NK-92 (cell line): Measurements from ENCODE around the gene PIK3R5.

Experiments
- DNase-seq: peaks from one replicate; lab custom pipeline; 2025; ENCODE audit not compliant: unreplicated experiment; lab: John Stamatoyannopoulos, UW

The PIK3R5 gene

DNA sequence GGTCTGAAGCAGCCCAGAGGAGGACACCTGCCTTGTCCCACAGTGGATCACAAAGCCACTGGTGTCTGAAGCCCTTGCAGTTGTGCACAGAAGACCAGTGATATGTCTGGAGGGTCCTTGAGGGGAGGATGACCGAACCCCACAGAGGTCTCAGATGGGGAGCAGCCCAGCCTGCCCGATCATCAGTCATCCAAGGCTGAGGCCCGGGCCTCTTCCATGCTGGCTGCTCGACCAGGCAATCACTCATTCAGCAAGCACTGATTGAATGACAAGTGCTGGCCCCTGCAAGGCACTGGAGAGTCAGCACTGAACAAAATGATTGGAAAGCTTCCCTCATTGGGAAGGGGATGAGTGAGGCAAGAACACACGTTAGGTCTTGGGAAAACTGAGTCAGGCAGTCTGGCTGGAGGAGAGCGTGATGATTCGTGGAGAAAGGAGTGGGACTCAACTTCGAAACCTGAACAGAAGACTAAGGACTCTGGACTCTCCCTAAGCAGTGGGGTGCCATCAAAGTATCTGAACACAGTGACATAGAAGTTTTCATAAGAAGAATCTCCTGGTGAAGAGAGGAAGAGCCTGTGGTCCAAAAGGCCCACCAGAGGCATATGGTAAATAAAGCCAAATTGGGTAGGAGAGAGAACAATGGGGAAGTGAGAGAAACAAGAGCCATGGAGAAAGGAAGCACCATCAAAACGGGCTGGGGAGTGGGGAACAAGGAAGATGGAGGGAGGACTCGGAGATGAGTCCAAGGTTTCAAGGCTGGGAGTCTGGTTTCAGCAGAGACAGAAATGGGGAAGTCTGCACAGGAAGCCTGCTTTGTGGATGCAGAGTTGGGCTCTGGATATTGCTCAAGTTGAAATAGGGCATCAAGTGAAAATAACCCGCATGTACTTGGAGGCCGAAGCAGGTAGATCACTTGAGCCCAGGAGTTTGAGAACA, 10.2 kb downstream of the PIK3R5 start:
- no peak for DNase-seq

DNA sequence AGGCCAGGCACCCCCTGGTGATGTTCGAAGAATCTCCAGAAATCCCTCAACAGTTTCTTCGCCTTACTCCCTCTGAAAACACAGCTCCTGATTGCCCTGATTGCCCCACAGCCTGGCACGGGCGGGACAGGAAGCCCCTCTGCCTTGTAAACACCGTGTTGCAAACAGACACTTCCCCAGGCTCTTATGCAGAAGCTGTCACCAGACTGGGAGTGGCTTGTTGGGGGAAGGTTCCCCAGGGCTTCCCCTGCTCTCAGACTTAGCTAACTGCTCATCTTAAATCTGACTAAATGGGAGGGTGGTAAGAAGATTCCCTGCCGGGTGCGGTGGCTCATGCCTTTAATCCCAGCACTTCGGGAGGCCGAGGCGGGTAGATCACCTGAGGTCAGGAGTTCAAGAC, 11.2 kb downstream of the PIK3R5 start:
- DNase-seq, result no peak

DNA sequence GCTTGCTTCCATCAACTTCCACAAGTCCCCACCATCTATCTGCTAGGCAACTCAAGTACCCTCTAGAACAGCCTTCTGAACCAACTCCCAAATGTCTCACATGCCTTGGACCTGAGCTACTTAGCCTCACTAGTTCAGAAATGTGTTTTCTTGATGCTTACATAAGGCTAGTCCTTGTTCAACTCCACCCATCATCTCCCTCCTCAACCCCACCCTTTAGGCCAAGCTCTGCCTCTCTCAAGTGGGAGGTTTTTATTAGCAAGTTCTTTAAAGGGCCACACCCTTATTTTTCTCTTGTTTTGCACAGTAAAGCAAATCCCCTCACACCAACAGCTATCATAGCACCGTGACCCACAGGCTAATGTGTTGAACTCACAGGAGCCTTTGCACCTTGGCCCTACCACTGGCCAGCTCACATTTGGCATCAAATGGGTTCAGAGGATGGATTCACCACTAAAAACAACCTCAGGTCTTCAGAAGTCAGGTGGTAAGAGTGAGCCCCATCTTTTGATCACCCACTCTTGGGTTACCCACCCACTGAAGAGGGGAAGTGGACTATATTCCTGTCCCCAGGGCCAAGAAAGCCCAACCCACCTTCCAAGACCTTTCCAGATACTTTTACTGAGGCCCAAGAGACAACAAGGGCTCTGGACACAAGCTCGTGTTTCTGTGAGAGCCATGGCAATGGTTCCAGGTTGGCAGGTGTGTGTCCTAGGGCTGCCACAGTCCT, 12.2 kb downstream of the PIK3R5 start:
- DNase-seq, result no peak

DNA sequence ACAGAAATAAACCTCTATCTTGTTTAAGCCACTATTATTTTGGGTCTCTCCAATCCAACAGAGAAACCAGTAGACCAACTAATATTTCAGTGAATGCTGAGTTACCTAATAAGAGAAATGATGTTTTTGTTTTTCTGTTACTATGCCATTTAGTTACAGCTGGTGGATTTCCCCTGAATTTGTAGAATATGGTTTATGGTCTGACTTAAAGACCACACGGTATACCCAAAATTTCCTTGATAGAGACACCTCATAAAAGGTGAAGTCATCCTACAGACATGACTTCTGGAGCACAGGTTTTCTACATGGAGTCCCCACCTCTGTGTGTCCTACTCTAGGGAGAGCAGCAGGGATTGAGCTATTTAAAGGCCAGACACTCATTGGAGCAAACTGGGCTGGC, 13.3 kb downstream of the PIK3R5 start:
- DNase-seq, result no peak

DNA sequence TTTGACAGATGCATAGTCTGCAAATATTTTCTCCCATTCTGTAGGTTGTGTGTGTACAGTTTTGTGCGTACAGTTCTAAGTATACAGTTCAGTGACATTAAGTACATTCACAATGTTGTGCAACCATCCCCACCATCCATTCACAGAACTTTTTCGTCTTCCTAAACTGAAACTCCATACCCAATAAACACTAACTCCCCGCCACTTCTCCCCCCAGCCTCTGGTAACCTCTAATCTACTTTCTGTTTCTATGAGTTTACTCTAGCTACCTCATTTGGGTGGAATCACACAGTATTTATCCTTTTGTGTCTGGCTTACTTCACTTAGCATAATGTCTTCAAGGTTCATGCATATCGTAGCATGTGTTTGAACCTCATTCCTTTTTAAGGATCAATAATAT, 14.3 kb downstream of the PIK3R5 start:
- DNase-seq, result no peak

DNA sequence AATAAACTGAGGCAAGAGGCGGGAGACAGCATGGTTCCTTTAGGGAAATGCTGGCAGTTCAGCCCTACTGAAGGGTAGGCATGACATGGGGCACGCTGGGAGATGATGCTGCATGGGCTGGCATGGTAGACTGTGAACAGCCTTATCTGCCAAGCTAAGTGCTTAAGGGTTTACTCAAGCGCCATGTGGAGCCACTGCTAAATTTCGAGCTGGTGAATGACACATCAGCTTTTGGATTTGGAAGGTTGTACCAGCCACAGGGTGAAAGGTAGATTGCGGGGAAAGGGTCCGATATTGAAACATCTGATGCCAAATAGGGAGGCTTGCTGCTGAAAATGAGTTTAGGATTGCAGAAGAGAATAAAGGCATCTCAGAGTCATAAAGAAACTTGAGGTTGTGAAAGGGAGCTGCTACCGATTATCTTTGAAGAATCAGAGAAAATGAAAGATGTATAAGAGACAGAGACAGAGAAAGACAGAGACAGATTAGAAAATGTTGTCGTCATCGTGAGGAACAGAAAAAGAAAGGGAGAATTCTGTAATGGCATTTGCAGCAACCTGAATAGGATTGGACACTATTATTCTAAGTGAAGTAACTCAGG, 16.3 kb downstream of the PIK3R5 start:
- no peak for DNase-seq

DNA sequence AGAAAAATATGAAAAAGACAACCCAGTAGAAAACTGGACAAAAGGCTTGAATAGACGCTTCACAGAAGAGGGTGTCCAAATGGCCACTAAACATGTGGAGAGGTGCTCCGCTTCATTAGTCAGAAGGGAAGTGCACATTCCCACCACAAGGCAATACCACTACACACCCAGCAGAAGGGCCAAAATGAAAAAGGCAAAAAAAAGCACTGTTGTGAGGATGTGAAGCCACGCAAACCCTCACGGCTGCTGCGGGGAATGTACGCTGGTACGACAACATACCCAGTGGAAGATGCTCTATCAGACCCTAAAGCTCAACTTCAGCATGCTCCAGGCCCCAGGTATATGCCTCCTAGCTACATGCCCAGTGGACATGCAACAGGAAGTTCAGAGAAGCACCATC, 17.0 kb downstream of the PIK3R5 start:
- no peak for DNase-seq

DNA sequence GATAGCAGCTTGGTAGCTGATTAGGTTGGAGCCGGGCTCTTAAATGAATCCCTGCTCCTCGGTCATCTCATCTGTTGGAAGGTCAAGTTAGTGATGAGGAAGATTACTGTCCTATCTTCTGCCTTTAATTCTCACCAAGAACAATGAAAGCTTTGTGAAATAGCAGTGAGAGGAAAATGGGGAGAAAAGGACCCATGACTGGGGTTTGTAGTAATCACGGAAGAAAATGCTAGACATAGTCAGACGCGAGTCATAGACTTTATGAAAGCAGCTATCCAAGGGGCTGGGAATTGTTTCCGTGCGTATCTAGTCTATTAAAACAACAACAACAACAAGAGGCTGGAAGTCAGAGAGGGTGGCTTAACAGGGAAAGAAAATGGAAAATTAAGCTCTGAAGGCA, 18.3 kb downstream of the PIK3R5 start:
- no peak for DNase-seq

DNA sequence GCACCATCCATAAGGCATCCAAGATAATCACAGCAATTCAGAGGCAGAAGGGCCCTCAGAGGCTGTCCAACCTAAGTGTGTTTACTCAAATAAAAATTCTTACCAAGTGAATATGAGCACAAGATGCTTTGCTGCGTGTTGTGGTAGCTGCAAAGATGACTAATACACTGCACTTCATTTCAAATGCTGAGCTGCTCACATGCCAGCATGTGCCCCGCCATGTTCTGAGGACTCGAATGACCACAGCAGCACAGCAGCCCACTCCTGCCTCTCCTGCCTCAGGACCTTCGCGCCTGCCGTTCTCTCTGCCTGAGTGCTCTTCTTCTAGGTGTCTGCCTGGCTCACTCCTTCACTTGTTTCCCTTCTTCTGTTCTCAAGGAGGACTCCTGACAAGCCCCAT, 19.0 kb downstream of the PIK3R5 start:
- no peak for DNase-seq

DNA sequence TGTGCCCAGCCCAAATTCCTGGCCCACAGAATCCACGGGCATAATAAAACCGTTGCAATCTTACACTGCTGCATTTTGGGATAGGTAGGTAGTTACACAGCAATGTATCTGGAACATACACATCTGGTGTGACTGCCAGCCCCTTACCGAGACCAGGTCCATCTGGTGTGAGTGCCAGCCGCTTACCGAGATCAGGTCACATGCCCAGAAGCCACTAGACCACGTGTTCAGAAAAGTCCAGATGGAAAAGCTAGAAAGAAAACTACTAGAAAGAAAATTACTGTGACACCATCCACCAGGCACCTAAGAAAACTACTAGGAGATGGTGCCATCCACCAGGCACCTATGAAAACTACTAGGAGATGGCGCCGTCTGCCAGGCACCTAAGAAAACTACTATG, 19.4 kb downstream of the PIK3R5 start:
- DNase-seq, result no peak

DNA sequence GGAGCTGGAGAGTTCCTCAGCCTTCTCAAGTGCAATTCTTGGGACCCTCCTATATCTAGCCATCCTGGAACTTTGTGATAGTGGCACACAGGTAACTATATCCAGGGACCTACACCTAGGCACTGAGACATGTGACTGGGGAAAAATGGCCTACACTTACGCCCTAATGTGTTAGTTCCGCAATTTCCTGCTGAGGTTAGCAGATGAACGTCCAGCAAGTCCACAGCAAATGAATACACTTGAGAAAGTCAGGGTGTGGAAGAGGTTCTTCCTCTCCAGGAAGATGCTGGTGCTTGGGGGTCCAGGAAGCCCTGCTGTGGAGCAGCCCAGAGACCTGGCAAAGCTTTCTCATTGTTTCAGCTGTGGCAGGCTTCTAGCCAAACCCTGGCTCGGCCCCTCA, 20.8 kb downstream of the PIK3R5 start:
- no peak for DNase-seq

DNA sequence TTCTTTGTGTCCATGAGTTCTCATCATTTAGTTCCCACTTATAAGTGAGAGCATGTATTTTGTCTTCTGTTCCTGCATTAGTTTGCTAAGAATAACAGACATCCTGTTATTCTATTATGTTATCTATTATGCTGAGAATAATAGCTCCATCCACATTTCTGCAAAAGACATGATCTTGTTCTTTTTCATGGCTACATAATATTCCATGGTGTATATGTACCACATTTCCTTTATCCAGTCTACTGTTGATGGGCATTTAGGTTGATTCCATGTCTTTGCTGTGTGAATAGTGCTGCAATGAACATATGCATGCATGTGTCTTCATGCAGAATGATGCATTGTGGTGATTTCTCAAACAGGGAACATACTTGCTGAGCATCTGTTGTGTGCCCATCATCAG, 21.4 kb downstream of the PIK3R5 start:
- no peak for DNase-seq

DNA sequence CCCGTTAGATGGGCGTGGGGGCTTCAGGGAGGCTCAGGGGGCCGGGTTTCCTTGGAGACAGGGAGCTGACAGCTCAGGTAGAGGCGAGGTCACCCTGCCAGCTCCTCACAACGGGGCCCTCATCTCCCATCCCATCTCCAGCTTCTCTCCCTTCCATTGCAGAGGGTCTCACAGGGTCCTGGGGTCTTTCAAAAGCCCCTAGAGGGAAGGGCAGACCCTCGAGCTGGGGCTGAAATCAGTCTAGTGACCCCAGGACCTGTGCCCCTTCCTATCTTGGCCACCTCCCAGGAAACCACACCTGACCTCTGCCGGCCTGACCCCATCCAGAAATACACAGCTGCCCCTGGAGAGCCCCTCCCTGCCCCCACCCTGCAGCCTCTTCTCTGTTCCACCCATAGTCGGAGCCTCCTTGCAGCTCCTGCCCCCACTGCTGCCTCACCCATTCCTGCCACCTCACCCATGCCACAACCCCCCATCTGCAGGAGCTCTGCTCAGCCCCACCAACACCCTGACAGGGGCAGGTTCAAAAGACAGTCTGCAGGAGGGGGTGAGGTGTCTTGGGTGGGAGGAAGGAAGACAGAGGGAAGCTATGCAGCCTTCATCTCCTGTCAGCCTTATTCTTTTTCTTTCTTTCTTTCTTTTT, 23.4 kb downstream of the PIK3R5 start:
- DNase-seq, result no peak

DNA sequence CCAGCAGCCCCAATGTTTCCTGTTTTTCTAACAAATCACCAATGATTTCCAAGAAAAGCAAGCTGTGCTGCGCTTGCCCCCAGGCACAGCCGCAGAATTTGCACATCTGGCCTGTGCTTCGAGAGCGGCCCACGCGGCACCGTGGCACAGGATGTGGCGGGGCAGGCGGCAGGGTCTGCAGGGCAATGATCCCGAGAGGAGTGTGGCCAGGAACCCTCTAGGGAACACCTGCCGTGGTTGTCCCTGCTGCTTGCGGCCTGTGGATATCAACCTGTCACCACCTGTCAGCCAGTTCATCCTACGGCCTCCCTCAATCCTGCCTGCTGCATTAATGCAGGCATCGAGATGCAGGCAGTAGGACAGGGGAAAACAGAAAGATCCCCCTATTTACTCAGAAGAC, 24.0 kb downstream of the PIK3R5 start:
- DNase-seq, result no peak

DNA sequence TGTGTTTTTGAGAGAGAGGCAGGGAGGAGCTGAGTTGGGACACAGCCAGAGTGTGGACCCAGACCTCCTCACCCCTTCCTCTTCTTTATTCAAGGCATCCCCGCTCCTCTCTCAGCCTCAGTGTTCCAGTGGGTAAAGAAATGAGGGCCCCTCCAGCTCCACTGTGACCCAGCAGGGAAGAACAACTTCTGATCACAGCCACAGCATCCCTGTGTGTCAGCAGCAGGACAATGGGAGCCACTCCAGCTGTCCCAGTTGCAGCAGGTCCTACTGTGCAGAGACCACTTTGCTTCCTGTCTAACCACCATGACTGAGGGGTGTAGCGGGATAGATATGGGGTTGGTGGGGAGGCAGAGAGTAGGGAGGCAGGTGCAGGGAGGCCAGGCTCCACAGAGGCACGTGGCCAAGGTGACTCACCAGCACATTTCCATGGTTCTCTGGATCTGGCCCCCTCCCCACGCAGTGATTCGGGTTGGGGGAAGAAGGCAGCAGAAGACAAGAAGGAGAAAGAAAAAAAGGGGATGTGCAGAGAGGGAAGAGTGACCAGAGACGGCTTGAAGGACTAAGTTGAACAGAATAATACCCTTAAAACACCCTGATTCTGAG, 24.5 kb downstream of the PIK3R5 start:
- no peak for DNase-seq

DNA sequence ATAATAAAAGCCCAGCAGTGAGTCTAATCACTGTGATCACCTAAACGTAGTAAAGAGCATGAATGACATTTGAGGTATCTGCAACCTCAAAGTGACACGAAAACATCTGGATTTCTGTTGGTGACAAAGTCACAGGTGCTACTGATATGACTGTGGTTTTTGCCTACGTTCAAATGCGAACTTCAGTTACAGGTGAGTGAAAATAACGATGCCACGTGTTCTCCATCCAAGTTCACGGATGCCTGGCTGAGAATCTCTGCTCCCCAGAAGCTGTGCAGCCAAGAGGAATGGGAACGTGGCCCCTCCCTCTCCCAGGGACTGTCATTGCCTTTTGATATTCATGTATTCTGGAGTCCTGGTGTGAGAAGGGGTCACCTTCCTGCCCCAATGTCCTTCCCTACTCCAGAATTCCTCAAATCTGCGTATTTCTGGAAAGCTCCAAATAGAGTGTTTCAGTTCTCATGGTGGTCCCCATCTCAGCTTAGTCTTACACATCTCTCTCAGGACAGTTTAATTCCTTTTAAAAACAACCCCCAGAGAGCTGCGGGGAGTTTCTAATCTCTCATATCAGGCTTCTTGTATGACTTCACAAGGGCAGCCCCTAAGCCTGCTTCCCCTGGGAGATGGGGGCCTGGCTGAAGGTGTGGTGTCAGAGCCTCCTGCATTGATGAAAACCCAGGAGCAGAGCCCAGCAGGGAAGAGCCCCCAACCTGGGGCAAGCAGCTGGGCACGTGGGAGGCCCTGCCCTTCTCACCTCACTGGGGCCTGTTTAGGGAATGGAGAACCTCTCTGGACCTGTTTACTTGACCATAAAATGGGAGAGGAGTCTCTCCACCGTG, 25.8 kb downstream of the PIK3R5 start:
- DNase-seq, result no peak

DNA sequence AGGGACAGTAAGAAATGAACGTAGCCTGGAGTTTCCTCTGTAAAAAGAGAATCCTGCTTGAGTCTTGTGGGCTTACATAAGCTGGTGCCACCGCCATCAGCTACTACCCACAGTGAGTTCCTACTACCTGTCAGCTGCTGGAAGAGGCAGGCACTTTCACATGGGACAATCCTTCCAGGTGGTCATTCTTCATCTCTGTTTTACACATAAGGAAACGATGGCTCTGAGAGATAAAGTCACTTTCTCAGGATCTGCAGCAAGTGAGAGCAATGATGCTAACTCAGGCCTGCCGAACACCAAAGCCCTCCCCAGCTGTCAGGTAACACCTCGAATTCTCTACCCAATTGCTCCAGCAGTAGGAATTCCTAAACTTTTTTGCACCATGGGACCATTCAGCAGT, 26.6 kb downstream of the PIK3R5 start:
- no peak for DNase-seq

DNA sequence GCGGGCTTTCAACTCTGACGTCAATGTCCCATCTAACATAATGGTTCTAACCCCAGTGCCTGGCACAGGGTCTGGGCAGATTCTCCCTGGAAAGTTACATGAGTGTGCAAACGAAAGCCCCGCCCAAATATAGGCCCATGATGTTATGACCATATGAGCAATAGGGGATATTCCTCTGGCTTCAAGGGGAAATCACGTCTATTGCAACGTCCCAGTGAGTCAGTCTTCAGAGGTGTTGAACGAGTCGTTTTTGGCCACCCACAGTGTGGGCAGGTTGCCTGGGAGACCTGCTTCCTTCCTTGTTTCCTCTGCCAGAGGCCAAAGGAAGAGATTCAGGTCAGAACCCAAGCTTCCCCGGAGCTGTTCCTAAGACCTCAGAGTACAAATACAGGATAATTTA, 30.3 kb downstream of the PIK3R5 start:
- DNase-seq, result no peak

DNA sequence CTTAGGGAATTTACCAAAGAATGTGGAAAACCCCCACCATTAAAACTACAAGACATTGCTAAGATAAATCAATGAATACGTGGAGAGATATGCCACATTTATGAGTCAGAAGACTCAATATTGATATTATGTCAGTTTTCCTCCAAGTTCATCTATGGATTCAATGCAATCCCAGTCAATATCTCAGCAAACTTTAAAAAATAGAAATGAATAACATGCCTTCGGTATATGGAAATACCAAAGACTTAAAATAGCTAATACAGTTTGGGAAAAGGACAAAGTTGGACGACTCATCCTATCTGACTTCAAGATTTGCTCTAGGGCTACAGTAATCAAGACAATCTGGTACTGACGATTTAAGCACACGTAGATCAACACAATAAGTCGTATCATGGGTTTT, 31.2 kb downstream of the PIK3R5 start:
- DNase-seq, result no peak

DNA sequence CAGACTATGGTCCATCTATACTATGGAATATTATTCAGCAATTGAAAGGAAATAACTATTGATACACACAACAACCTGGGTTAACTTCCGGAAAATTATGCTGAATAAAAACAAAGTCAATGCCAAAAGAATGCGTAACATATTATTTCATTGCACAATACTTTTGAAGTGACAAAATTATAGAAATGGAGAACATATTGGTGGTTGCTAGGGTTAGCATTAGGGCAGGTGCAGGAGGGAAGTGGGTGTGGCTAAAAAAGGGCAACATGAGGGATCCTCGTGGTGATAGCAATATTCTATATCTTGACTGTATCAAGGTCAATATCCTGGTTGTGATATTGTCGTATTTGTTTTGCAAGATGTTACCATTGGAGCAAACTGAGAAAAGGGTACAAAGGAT, 34.9 kb downstream of the PIK3R5 start:
- no peak for DNase-seq
